Nephron progenitor cell (in vitro differentiated cells): ENCODE data around the gene SNX13.

Experiments
- DNase-seq: peaks from one replicate; pipeline ENCODE4 v3.0.0; 2021
- H3K27ac Mint-ChIP-seq: 2 replicates; pipeline ENCODE4 v1.8.0; 2021; ENCODE audit warnings: mild to moderate bottlenecking, moderate library complexity, mixed read lengths
- H3K27me3 Mint-ChIP-seq: 2 replicates; pipeline ENCODE4 v1.8.0; 2021; ENCODE audit warnings: mild to moderate bottlenecking, low read depth, mixed read lengths; ENCODE audit not compliant: poor library complexity
- H3K36me3 Mint-ChIP-seq: 2 replicates; pipeline ENCODE4 v1.8.0; 2021; ENCODE audit warnings: low read depth, mixed read lengths
- H3K4me1 Mint-ChIP-seq: 2 replicates; pipeline ENCODE4 v1.8.0; 2021; ENCODE audit warnings: mixed read lengths
- H3K4me3 Mint-ChIP-seq: 2 replicates; pipeline ENCODE4 v1.8.0; 2021; ENCODE audit warnings: mild to moderate bottlenecking, moderate library complexity, mixed read lengths
- H3K9me3 Mint-ChIP-seq: 2 replicates; pipeline ENCODE4 v1.8.0; 2021; ENCODE audit warnings: mild to moderate bottlenecking, moderate library complexity, mixed read lengths
- TF ChIP-seq, protein P1 (sequence below): fragments of 200-600 bp; sonication (generic); IDR thresholded peaks from 2 replicates; pipeline ENCODE4 v1.5.0; 2021; ENCODE audit warnings: antibody characterized with exemption

SNX13 gene

DNA sequence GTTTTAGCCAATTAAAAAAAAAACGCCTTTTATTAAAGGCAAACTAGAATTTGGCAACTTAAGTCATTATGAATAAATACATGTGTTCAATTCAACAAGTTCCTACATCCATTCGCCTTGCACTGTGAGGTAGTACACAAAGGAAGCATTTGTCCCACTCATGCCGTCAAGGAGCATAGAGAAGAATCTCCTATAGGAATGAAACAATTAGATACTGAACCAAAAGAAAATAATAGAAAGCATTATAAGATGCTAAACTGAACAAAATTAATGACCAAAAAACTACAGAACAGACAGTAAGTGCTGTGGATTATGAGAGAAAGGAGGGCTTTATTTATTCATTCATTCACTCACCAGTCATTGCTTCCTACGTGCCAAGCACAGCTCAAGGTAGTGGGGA, 42.2 kb downstream of the SNX13 start:
- DNase-seq: no peak
- TF ChIP-seq, protein P1, sequence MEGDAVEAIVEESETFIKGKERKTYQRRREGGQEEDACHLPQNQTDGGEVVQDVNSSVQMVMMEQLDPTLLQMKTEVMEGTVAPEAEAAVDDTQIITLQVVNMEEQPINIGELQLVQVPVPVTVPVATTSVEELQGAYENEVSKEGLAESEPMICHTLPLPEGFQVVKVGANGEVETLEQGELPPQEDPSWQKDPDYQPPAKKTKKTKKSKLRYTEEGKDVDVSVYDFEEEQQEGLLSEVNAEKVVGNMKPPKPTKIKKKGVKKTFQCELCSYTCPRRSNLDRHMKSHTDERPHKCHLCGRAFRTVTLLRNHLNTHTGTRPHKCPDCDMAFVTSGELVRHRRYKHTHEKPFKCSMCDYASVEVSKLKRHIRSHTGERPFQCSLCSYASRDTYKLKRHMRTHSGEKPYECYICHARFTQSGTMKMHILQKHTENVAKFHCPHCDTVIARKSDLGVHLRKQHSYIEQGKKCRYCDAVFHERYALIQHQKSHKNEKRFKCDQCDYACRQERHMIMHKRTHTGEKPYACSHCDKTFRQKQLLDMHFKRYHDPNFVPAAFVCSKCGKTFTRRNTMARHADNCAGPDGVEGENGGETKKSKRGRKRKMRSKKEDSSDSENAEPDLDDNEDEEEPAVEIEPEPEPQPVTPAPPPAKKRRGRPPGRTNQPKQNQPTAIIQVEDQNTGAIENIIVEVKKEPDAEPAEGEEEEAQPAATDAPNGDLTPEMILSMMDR: no peak
- H3K9me3 Mint-ChIP-seq: no peaks in the 10 kb centered on the region

DNA sequence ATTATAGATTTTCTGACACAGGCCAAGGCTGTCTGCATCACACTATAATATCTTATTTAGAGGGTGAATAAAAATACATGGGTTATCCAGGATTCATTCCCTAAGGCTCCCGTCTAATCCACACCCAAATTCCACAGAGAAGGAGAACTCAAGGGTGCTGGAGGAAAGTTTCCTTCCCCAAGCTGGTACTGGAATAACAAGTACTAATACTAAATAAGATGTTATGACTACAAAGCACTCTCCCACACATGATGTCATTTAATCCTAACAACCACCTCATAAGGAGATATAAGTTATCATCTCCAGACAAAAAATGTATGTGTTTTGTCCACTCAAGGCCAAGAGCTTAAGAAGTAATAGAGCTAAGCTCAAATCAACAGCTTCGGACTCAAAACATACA, 53.0 kb downstream of the SNX13 start:
- TF ChIP-seq, protein P1: no peak
- no peaks in the 10 kb centered on the region for H3K4me1 Mint-ChIP-seq
- no peak for DNase-seq
- H3K4me3 Mint-ChIP-seq: no peak overlapping the region
- no peaks in the 10 kb centered on the region for H3K27me3 Mint-ChIP-seq
- H3K9me3 Mint-ChIP-seq: no peaks in the 10 kb centered on the region
- peaks cover 40% of the 10 kb centered on the region for H3K36me3 Mint-ChIP-seq
- no peak overlapping the region for H3K27ac Mint-ChIP-seq

More for the DNA sequence above, 42.2 kb downstream of the SNX13 start:
- H3K27ac Mint-ChIP-seq: no peak overlapping the region
- H3K4me1 Mint-ChIP-seq: no peaks in the 10 kb centered on the region
- H3K4me3 Mint-ChIP-seq: no peak overlapping the region
- no peaks in the 10 kb centered on the region for H3K27me3 Mint-ChIP-seq
- H3K36me3 Mint-ChIP-seq: no peaks in the 10 kb centered on the region

DNA sequence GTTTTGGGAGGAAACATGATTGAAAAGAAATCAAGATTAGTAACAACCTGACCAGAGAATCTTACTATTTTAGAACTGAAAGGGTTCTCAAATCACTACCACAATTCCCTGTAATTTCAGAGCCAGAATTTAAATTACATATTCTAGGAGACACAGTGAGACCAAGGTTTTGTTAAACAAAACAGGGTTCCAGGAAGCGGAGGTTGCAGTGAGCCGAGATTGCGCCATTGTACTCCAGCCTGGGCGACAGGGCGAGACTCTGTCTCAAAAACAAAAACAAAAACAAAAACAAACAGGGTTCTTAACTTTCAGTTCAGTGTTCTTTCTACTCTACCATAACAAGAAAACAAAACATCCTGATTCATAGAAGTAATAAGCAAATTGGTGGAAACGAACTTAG, 57.6 kb downstream of the SNX13 start:
- TF ChIP-seq, protein P1: no peak
- no peak overlapping the region for H3K27ac Mint-ChIP-seq
- H3K4me3 Mint-ChIP-seq: no peak overlapping the region
- no peaks in the 10 kb centered on the region for H3K27me3 Mint-ChIP-seq
- no peak for DNase-seq
- H3K4me1 Mint-ChIP-seq: no peaks in the 10 kb centered on the region
- peaks cover 36% of the 10 kb centered on the region for H3K36me3 Mint-ChIP-seq
- H3K9me3 Mint-ChIP-seq: no peaks in the 10 kb centered on the region

DNA sequence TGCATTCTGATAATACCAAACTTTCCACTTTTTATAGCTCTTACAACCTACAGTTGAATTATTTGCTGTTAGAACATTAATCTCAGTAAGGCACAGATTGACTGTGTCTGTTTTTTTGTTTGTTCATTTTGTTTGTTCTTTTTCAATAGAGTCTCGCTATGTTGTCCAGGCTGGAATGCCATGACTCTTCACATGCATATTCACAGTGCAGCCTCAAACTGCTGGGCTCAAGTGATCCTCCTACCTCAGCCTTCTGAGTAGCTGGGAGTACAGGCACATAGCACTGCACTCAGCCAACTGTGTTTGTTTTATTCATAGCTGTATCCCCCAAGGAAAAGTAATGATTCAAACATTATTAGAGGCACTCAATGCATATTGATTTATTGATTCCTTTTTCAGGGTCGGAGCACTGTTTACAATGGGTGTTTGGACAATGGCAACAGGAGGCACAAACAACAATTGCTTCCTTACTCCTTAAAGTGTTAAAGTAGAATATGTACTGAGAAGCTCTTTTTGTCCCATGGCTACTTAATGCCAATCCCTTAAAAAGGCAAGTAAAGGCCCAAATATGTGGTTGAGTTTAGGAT, 61.1 kb downstream of the SNX13 start:
- H3K4me1 Mint-ChIP-seq: no peaks in the 10 kb centered on the region
- no peaks in the 10 kb centered on the region for H3K9me3 Mint-ChIP-seq
- no peaks in the 10 kb centered on the region for H3K27me3 Mint-ChIP-seq
- H3K4me3 Mint-ChIP-seq: no peak overlapping the region
- H3K36me3 Mint-ChIP-seq: peaks cover 17% of the 10 kb centered on the region
- peak overlapping the region; percentile 71 for H3K27ac Mint-ChIP-seq
- DNase-seq: no peak
- TF ChIP-seq, protein P1: no peak

DNA sequence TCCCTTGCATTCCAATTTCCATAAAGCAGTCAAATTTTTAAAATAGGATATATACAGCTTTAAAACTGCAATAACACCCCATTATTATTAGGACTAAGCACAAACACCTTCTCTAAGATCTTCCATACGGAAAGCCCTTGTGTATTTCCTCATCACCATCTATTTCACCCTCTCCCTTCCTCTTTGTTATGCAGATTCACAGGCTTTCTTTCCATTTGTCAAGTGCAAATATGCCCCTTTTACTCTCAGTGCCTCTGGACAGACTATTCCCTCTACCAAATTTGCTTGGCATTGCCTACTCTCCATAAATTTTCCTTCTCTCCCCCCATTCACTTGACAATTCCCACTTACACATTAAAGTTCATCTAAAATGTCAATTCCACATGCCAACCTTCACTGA, 61.7 kb downstream of the SNX13 start:
- H3K27me3 Mint-ChIP-seq: no peaks in the 10 kb centered on the region
- H3K36me3 Mint-ChIP-seq: peaks cover 22% of the 10 kb centered on the region
- TF ChIP-seq, protein P1: no peak
- no peak for DNase-seq
- no peaks in the 10 kb centered on the region for H3K9me3 Mint-ChIP-seq
- H3K4me3 Mint-ChIP-seq: no peak overlapping the region
- H3K4me1 Mint-ChIP-seq: no peaks in the 10 kb centered on the region
- H3K27ac Mint-ChIP-seq: no peak overlapping the region

DNA sequence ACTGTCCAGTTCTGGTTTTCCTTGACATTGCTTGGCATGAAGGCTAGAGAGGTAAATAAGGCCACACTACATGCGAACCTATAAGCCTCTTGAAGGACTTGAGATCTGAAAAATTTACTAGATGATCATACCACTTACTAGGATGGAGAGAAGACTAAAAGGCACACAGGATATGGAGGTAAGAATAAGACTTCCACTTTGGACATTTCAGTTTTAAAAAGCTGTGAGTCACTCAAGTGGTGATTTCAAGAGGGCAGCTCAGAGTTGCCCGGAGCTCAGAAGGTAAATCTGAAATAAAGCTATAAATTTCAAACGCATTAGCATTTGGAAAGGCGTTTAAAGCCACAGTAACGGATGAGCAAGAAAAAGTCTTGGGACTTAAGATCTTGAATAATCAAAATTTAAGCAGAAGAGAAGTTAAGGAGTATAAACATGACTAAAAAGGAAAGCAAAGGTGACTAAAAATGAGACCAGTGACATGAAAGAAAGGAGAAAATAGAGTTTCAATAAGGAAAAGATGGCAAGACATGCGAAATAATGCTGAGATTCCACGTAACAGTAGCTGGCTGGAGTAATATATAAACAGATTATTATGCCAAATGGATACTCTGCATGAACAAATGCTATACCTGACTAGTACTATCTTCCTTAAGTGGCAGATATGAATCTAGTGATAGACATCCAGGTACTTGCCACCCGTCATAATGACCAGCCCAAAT, 68.3 kb downstream of the SNX13 start:
- no peak overlapping the region for H3K27ac Mint-ChIP-seq
- H3K27me3 Mint-ChIP-seq: no peaks in the 10 kb centered on the region
- H3K4me1 Mint-ChIP-seq: no peaks in the 10 kb centered on the region
- no peak for DNase-seq
- H3K36me3 Mint-ChIP-seq: peaks cover 75% of the 10 kb centered on the region
- no peak overlapping the region for H3K4me3 Mint-ChIP-seq
- TF ChIP-seq, protein P1: no peak
- no peaks in the 10 kb centered on the region for H3K9me3 Mint-ChIP-seq
